Stimulated activated CD4-positive, alpha-beta T cell treated with anti-CD3 and anti-CD28 coated beads, TNF-alpha, amount 100 ng/mL, for 24 hours (primary cell): ENCODE measurements around the gene U2AF2.

Experiments
- DNase-seq, 3 experiments: peaks; one replicate each; pipeline ENCODE4 v3.0.0-alpha.2; 2020; ENCODE audit warnings: low read depth in 3 of 3

Gene U2AF2

GRCh38 chr19:55674841-55675660, 20.2 kb downstream of the U2AF2 start, which contains the start of gene EPN1:
TSS of gene EPN1 (plus strand) at chr19:55675226. CDS start at chr19:55678628, 3,402 bp downstream.
- peak; percentile 93 to 97 (median 97) for DNase-seq

DNA sequence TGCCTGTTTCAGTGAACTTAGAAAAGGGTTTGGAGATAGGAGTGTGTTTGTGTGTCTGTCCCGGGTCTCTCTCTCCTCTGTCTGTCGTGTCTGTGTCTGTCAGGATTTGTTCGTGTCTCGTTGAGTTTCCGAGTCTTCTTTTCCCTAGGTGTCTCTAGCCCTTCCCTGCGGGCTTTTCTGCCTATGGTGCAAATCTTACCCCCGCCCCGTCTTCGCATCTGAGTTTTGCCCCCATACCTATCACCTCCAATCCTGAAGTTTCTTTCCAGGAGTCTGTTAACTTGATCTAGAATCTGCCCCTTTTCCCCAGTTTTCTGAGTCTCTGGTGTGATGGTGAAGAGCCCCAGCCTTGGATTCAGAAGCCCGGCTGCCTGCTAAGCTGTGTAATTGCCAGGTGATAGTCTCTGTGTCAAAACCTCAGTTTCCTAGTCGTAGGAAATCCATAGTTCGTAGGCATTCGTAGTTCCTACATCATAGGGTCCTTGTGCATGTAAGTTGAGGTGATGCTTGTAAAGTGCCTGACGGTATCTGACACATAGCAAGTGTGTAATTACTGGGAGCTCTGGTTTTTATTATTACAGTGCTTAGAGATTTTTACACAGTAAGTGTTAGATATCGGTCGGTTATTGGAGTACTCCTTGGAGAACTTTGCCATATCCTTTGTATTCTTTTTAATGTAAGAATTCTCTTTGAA, 21.0 kb downstream of the U2AF2 start:
- DNase-seq, result no peak

DNA sequence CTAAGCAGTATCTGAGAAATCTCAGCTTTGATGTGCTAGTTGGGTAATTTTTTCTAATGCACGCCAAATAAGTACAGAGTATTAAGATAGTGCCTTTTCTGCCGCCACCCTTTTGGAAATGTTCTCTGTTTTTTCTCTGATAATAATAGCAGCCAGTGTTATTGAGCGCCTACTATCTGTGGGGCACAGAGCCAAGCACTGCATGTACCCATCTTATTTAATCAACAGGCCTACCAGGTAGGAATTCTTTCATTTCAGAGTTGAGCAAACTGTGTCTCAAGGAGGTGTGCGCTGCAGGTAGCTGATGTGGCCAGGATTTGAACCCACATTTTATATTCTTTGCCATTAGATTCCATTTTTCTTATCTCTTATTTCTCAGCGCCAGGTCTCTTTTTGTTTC, 21.5 kb downstream of the U2AF2 start:
- DNase-seq, result no peak

DNA sequence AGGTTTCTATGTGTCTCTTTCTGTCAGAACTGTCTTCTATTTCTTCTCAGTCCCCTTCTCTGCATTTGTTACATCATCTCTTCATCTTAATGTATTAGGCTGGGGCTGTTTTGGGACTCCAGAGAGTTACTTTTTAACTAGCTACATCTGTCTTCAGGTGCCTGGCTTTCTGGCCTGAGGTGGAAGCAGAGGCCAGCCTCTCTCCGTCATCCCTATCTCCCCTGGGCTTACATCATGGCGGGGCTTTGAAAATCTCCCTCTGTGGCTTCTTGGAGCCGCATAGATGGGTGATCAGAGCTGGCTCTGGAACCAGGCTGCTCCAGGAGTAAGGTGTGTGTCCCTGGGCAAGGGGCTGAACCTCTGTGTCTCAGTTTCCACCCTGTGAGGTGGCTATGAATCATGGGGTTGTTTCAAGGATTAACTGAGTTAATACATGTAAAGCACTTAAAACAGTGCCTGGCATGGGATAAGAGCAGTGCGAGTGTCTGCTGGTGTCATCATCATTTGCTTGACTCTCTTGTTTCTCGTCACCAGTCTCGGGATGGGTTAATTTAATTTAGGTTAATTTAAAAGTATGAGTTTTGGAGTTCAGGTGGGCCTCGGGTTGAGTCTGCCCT, 22.2 kb downstream of the U2AF2 start:
- no peak for DNase-seq

- DNase-seq, result no peak
Measured at GRCh38 chr19:55677572-55678028, 22.8 kb downstream of the U2AF2 start.

DNA sequence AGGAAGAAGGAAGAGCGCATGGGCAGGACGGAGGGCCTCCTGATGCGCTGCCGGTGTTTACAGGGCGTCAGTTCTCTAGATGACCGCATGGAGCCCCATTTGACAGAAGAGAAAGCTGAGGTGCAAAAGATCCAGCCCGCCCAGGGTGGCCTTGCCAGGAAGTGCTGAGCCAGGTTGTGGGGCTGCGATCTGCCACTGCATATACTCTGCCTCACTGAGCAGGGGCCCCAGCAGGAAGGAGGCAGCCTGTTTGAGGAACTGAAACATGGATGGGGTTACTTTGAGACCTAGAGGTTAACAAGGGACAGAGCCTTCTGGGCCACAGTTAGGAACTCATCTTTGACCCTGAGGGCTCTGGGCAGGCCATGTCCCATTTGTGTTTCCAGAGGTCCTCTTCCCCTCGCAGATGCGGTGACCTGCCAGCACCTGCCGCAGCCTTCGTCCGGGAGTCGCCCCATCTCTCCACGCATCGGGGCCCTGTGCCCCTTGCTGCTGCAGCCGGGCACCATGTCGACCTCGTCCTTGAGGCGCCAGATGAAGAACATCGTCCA, 23.4 kb downstream of the U2AF2 start:
- DNase-seq, result no peak

DNA sequence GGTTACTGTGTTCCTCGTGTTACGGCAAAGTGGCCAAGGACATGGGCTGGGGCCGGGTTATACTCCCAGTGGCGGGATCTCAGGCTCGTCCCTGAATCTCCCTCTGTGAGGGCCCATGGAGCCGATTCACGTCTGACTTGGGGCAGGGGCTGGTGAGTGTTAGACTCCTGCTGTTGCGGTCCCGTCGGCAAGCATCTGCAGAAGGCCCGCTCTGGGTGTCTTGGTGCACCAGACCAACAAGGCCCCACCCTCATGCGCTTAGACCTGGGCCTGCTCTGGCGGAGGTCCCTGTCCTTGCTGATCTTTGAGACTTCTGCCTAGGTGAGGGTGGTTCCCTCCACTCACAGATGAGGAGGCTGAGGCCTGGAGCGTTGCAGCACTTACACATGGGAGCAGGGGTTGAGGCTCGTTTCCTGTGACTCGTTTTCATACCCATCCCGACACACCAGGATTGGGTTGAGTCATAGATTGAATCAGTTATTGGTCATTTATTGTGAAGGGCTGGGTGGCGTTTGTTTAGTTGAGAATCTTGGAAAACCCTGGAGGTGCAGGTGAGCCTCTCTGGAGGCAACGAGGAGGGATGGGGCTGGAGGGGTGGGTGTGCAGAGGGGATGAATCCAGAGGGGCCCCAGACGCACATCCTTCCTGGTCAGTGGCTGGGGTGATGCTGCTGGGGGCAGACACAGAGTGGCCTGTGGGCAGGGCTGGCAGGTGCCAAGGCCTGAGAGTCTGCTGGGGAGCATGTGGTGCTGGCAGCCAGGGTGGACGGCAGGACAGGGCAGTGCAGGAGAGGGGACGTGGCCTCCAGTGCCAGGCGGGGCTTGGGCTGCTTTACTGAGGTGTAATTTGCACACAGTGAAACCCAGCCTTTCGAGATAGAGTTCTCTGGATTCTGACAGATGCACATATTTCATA, 24.8 kb downstream of the U2AF2 start:
- no peak for DNase-seq

DNA sequence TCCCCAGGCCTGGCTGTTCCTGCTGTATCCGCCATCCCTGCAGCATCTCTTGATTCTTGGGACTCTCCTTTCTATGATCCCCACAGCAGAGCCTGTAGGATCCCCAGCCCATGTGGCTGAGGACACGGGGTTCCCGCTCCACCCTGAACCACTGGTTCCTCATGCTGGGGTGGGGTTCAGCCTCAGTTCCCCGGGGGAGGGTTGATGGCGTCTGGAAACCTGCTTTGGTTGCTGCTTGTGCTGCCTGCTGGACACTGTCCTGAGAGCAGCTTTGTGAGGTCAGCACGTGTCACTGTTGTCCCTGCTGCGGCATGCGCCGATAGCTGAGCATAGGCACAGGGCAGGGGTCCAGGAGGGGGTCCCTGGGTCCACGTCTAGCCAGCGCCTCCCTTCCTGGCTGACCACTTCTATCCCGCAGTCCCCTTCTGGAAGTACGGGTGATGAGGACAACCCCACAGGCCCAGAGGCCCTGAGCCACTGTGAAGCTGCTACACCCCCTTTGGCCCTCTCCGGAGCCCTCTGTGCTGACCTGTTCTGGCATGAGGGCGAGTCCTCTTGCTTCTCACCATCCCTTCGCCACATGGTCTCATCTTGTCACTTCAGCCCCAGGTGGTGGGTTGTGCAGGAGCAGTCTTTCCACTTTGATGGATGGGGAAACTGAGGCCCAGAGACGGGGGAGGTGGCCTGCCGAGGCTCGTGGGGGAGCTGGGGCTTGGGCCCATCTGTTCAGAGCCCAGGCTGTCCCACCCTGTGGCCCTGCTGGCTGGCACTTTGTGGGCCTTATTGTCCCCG, 25.7 kb downstream of the U2AF2 start:
- DNase-seq, result no peak

- DNase-seq, result no peak
Measured at GRCh38 chr19:55681131-55682092, 26.6 kb downstream of the U2AF2 start.

DNA sequence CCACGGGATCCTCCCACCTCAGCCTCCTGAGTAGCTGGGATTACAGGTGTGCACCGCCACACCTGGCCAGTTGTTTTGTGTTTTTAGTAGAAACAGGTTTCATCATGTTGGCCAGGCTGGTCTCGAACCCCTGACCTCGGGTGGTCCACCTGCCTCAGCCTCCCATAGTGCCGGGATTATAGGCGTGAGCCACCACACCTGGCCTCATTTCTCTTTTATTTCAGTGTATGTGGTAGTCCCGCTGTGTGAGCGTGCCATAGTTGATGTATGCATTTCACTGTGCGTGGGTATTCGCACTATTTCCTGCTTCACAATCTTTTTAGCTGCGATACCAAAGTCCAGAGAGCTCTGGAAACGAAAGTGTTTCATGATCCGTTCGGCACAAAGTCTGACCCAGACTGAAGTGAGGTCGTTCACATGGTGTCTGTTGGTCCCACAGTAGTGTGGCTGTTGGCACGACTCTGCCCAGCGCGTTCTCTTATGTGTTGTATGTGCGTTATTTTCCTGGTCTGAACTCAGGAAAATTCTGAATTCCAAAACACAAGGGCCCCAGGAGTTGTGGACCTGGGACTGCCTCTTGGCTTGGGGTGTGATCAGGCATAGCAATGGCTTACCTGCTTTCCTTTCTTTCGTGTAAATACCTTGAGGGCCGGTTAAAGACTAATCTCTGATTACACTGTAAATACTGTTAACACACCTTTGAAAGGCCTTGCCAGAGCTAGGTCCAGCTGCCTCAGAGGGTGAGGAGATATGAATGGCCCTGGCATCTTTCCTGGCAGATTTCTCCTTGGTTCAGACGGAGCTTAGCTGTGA, 28.8 kb downstream of the U2AF2 start:
- no peak for DNase-seq

- DNase-seq, result no peak
Measured at GRCh38 chr19:55684946-55685681, 30.3 kb downstream of the U2AF2 start.

DNA sequence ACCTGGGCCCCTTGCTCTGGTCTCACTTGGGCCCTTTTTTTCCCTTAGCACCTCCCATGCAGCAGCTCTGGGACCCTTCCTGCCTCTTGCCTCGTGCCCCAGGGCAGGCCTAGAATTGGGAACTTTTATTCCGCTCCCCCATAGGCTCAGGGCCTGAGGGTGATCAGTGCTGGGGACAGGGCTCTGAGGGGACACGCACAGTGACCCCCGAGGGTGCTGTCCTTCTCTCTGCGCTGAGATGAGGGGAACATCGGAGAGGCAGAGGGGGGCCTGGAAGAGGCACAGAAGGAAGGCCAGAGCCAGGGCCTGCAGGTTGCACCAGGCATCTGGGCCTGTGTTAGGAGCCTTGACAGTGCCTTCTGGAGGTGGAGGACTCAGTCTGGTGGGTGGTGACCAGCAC, 30.9 kb downstream of the U2AF2 start:
- no peak for DNase-seq

- DNase-seq, result no peak
Measured at GRCh38 chr19:55686311-55687050, 31.6 kb downstream of the U2AF2 start.

DNA sequence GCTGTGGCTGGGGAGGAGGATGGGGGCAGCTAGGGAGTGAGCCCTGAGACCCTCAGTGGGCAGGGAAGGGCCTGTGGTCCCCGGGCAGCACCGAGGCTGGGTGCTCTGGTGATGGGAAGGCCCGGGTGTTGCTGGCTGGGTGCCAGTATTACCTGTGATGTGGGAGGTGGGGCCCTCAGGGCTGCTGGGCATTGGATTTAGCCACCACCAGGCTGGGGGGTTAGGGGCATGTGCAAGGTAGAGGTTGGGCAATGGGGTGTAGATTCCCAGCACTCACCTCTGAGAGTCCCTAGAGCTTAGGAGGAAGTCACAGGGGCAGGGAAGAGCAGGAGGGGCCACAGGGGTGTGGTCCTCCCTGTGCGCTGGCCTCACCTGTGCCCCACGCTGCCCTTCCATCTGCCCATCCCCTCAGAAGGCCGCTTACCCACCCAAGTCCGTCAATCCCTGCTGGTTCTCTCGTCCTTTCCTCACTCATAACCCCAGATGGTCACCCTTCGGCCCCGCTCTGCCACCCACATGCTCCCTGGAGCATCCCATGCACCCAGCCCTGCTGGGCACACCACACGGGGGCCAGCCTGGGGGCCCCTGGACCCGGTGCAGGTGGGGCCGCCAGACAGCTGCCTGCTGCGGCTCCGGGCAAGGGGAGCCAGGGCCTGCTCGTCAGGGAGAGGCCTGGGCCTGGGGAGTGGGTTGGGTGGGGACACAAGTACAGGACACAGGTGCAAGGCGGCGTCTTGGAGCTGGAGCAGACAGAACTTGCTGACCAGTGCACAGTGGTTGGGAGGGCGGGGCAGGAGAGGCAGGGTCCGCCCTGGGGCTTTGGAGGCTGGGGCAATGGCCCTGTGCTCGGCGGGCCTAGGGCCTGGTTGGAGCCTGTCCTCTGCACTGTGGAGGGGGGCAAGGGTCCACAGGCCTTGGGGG, 32.7 kb downstream of the U2AF2 start:
- no peak for DNase-seq

- DNase-seq, result no peak
Measured at GRCh38 chr19:55688422-55689218, 33.8 kb downstream of the U2AF2 start.
